Measurements from ENCODE around the gene DIRAS2.
"Not testable (repeated sequence)": the region's sequence is repeated elsewhere in the genome, so short reads cannot be mapped to it uniquely, and the experiment has no call there.

Gene DIRAS2, protein sequence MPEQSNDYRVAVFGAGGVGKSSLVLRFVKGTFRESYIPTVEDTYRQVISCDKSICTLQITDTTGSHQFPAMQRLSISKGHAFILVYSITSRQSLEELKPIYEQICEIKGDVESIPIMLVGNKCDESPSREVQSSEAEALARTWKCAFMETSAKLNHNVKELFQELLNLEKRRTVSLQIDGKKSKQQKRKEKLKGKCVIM

GRCh38 chr9:90642570-90643539 is at the start of gene DIRAS2:
Gene DIRAS2 (minus strand): TSS chr9:90642824. CDS start chr9:90613827, 28,997 bp downstream.
- no peak for DNase-seq (ENCODE audit: low read depth in 2 of 2, low spot score in 1 of 2)

DNA sequence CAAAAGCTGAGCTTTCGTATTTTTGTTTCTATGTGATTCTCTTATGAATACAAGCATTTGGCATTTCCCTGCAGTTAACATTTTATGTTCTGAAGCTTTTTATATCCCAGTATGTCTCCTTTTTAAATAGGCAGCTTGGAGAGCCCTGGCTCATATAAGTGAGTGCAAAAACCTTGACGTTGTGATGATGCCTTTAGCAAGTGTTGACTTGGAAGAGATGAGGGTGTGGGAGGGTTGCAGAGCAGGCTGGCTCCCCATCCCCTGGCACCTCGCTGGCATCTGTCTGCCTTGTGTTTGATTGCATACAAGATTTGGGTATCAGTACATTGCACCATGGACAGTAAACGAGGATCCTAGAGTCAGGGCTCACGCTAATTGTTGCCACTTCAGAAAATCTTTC is 42.1 kb upstream of the DIRAS2 start:
- DNase-seq (ENCODE audit: low read depth in 2 of 2, low spot score in 1 of 2): no peak

- DNase-seq (ENCODE audit: low read depth in 2 of 2, low spot score in 1 of 2): no peak
Measured at GRCh38 chr9:90684106-90684505, 41.5 kb upstream of the DIRAS2 start.

GRCh38 chr9:90680534-90680933 is 37.9 kb upstream of the DIRAS2 start:
- DNase-seq (ENCODE audit: low read depth in 2 of 2, low spot score in 1 of 2): no peak

DNA sequence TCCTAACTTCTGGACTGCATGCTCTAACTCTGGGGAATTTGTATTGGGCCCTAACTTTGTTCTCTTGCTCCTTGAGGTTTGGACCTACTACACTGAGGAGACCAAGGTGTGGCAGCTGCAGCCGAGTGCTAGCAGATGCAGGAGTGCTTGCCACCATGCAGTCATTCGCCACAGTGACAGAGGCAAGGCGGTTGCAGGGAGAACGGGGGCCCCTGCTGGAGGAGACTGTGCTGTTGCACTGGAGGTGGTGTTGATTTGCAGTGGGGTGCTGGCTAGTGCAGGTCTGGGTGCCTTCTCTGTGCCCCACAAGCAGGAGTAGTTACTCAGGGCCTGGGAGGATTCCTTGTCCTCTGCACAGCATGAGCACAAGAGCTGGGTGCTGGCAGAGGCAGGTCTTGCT is 22.4 kb upstream of the DIRAS2 start:
- DNase-seq (ENCODE audit: low read depth in 2 of 2, low spot score in 1 of 2): no peak

DNA sequence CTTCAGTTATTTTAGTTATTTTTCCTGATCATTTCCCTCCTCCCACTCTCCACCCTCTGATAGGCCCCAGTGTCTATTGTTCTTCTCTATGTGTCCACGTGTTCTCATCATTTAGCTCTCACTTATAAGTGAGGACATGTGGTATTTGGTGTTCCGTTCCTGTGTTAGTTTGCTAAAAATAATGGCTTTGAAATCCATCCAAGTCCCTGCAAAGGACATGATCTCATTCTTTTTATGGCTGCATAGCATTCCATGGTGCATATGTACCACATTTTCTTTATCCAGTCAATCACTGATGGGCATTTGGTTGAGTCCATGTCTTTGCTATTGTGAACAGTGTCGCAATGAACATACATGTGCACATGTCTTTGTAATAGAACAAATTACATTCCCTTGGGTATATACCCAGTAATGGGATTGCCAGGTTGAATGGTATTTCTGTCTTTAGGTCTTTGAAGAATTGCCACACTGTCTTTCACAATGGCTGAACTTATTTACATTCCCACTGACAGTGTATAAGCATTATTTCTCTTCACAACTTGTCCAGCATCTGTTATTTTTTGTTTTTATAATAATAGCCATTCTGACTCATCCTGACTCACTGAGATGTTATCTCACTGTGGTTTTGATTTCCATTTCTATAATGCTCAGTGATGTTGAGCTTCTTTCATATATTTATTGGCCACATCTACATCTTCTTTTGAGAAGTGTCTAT is 17.2 kb upstream of the DIRAS2 start:
- no peak for DNase-seq (ENCODE audit: low read depth in 2 of 2, low spot score in 1 of 2)

- DNase-seq (ENCODE audit: low read depth in 2 of 2, low spot score in 1 of 2): no peak
Measured at GRCh38 chr9:90658783-90659182, 16.2 kb upstream of the DIRAS2 start.

DNA sequence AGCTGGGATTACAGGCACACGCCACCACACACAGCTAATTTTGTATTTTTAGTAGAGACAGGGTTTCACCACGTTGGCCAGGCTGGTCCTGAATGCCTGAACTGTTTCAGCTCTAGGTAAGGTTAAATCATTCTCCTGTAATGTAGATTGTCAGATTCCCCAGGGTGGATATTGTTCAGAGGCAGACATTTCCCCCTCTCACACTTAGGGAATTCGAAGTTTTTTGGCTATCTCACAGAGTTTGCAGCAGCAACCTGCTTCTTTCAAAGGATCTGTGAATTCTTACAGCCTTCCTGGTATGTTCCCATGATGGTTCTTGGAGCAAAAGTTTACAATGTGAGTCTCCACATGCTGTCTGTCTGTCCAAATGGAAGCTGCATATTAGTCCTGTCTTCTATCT is 15.6 kb upstream of the DIRAS2 start:
- DNase-seq (ENCODE audit: low read depth in 2 of 2, low spot score in 1 of 2): no peak

- DNase-seq (ENCODE audit: low read depth in 2 of 2, low spot score in 1 of 2): not testable (repeated sequence)
Measured at GRCh38 chr9:90656876-90657275, 14.3 kb upstream of the DIRAS2 start.

DNA sequence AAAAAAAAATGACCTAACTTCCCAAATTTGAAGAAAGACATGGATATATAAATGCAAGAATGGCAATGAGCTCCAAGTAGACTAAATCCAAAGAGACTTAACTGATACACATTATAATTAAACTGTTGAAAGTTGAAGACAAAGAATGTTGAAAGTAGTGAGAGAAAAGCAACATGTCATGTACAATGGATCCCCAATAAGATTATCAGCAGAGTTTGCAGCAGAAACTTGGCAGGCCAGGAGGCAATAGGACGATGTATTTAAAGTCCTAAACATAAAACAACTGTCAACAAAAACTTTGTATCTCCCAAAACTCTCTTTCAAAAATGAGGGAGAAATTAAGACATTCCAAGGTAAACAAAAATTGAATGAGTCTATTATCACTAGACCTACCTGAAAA is 8.6 kb upstream of the DIRAS2 start:
- DNase-seq (ENCODE audit: low read depth in 2 of 2, low spot score in 1 of 2): no peak

- DNase-seq (ENCODE audit: low read depth in 2 of 2, low spot score in 1 of 2): no peak
Measured at GRCh38 chr9:90647843-90648242, 5.2 kb upstream of the DIRAS2 start.

GRCh38 chr9:90645721-90646120 is 3.1 kb upstream of the DIRAS2 start:
- no peak for DNase-seq (ENCODE audit: low read depth in 2 of 2, low spot score in 1 of 2)

DNA sequence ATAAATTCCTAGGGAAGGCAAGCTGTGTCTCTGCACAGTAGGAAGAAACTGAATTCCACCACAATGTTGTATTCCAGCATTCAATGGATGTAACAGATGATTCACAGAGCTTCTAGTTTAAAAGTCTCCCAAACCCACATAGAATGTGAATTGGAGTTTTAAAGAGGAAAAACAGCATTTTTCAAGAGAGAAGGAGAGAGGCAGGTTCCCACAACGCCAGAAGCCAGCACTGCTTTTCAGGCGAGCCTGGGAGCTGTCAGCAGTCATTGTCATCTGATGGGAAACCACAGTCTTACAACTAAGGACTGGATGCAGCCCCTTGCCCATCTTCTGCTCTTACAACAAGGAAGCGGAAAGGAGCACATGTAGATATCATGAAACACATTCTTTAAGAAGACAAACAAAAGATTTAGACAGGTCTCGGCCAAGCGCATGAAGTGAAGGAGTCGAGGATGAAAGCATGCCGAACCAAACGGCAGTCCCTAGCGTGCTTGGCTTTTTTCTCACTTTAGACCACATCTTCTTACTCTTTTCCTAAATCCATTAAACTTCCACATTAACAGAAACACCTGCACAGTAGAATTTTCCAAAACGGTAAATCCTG is 638 bp downstream of the DIRAS2 start:
- no peak for DNase-seq (ENCODE audit: low read depth in 2 of 2, low spot score in 1 of 2)

GRCh38 chr9:90641086-90641485 is 1.5 kb downstream of the DIRAS2 start:
- DNase-seq (ENCODE audit: low read depth in 2 of 2, low spot score in 1 of 2): no peak

DNA sequence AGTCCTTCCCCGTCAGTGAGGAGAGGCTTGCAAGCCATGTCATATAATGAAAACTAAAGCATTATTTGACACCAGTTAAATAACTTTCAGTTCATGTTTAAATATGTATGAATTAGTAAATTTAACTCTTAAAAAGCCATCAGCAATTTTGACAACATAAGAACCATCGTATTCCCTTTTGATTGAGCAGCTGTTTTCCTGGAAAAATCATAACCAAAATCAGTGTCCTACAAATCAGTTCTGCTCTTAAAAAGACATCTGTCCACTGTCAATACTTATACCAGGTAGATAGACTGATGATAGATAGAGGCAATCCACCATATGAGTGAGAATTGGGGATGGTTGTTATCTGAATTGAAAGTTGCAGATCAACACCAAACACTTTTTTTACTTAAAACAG is 2.3 kb downstream of the DIRAS2 start:
- no peak for DNase-seq (ENCODE audit: low read depth in 2 of 2, low spot score in 1 of 2)

GRCh38 chr9:90637626-90638025 is 5.0 kb downstream of the DIRAS2 start:
- DNase-seq (ENCODE audit: low read depth in 2 of 2, low spot score in 1 of 2): no peak

DNA sequence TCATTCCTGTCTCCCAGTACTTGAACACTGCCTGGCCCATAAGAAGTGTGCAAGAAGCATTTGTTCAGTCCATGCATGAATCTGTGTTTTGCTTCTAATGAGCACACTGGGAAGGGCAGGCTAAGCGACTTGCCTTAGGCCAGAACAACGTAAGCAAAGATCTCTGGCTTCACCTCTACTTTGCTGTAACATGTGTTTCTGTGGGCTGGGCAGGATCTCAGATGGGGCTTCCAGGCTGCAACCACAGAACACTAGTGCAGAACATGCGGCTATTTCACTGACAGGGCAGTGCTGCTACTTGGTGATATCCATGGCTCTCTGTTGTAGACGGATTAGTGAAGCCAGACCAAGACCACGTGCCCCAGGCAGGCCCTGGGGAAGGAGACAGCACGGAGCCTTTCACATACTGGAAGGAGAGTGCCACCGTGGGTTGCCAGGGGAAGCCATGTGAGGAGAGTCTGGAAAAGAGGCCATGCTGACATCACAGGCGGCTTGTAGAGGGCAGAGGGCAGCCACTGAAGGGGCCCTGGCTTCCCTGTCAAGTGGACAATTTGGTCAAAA is 9.9 kb downstream of the DIRAS2 start:
- no peak for DNase-seq (ENCODE audit: low read depth in 2 of 2, low spot score in 1 of 2)

DNA sequence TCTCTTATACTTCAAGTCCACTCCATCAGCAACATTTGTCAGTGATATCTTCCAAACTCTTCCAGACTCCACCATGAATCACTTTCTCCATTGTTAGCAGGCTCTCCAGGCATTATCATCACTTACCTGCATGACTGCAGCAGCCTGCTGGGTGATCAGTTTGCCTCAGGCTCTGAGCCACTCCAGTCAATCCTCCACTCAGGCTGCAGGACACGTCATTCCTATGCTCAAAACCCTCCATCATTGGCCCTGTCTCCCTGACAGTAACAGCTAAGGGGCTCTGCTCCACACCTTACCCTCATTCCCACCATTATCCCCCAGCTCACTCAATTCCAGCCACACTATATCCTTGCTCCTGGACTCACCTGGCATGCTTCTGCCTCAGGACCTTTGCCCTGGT is 10.7 kb downstream of the DIRAS2 start:
- DNase-seq (ENCODE audit: low read depth in 2 of 2, low spot score in 1 of 2): no peak

DNA sequence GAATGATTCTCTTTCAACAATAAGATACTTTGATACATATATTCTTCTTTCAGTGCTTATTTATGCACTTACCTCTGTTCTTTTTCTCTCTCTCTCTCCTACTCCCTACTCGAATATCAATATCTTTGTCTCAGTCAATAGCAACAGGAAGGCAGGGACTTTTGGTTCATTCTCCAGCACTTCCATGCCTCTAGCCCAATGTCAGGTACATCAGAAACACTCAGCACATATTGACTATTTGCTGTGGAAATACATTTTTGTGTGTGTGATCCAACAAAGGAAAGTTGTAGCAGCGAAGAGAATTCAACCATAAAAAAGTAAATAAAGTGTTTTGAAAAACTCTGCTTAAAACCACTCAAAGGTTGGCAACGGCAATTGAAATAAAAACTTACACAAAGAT is 12.6 kb downstream of the DIRAS2 start:
- no peak for DNase-seq (ENCODE audit: low read depth in 2 of 2, low spot score in 1 of 2)

GRCh38 chr9:90629354-90629753 is 13.3 kb downstream of the DIRAS2 start:
- no peak for DNase-seq (ENCODE audit: low read depth in 2 of 2, low spot score in 1 of 2)

DNA sequence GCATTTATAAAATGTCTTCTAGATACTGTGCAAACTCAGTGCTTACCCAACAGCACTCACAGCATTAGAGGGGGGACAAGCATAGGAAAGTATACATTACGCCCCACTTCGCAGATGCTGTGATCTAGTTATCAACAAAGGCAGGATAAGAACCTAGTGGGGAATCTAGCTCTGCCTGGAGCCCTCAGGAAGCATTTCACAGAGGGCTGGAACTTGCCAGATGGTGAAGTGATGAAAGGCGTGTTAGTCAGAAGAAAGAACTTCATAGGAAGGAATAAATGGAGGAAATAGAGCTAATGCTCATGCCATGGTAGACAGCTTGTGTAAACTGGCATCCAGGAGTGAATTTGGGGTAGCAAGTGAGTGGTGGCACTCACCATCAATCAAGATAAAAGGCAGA is 25.8 kb downstream of the DIRAS2 start:
- DNase-seq (ENCODE audit: low read depth in 2 of 2, low spot score in 1 of 2): no peak
